ENCODE measurements around the gene CWC22. TPM values are rescaled to one million over a fixed set of nuclear protein-coding genes. Genes with fewer than 3 reads are reported as not detected.
"Not testable (repeated sequence)": the region's sequence is repeated elsewhere in the genome, so short reads cannot be mapped to it uniquely, and the experiment has no call there.

Gene CWC22
- polyA plus RNA-seq, 4 donors, result 34.1 to 42.4 (median 40.7) TPM

GRCh38 chr2:180004731-180005130 lies 2.4 kb downstream of the CWC22 start:
- DNase-seq (ENCODE audit: low read depth in 4 of 4, low spot score in 3 of 4), result no peak

- no peak for DNase-seq (ENCODE audit: low read depth in 4 of 4, low spot score in 3 of 4)
Observed at GRCh38 chr2:180003559-180003958, 3.5 kb downstream of the CWC22 start.

GRCh38 chr2:180003073-180003472 lies 4.0 kb downstream of the CWC22 start:
- DNase-seq (ENCODE audit: low read depth in 4 of 4, low spot score in 3 of 4), result no peak

- DNase-seq (ENCODE audit: low read depth in 4 of 4, low spot score in 3 of 4), result no peak
Observed at GRCh38 chr2:180002198-180002770, 4.8 kb downstream of the CWC22 start.

DNA sequence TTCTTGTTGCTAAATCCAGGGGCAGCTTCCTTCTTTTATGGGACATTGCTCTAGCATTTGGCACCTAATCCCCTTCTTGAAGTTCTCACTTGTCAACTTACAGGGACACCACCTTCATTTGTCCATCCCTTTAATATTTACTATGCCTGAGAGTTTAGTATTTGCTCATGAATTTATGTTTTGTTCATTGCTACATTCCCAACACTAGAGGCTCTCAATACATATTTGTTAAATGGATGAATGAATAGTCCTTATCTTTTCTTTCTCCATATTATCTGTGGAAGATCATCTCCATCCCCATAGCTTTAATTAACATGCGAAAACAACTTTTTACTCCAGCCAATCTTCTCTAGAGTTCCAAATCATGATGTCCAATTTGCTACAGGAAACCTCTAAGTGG lies 5.4 kb downstream of the CWC22 start:
- no peak for DNase-seq (ENCODE audit: low read depth in 4 of 4, low spot score in 3 of 4)

DNA sequence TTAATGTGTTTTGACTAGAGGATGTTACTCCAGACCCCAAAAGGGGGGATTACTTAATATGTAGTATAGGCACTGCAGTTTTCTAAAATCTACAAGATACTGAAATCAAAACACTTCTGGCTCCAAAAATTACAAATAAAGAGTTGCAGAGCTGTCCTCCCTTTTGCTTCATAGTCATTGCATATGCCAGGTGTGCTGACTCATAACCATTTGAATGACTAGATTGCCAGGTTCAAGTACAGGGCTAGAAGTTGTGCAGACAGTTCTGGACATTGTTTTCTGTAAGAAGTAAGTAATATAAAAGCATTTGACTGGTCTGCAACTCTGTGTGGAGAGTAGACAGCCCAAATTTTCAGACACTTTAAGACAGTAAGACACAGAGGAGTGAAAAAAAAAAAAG lies 6.7 kb downstream of the CWC22 start:
- no peak for DNase-seq (ENCODE audit: low read depth in 4 of 4, low spot score in 3 of 4)

- DNase-seq (ENCODE audit: low read depth in 4 of 4, low spot score in 3 of 4), result no peak
Observed at GRCh38 chr2:179999000-179999399, 8.1 kb downstream of the CWC22 start.

DNA sequence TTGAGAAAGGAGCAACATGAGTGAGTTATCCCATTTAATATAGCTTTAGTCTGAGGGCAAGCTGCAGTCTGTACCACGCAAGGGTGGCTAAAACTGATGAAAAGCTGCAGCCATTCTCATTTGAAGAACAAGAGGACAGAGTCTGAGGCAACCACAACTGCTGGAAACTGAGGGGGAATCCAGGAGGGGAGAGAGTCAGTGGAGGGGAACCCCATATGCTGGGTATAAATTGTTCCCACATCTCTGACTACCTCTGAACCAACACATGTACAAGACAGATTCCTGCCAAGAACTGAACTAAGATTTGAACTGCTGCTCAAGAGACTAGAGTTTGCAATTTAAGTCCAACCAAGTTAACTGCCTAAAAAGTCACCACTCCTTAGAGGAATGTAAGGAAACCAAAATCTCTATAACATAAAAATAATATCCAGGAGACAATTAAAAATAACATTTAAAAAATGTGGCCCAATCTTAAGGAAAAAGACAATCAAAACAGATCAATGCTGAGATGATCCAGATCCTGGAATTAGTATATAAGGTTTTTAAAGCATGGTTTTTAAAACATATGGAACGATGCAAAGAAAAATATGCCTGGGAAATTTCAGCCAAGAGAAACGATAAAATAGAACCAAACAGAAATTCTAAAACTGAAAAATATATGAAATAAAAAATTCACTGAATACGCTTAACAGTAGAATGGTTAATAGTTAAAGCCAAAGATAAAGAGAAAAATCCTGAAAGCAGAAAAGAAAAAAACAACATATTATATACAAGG lies 11.2 kb downstream of the CWC22 start:
- no peak for DNase-seq (ENCODE audit: low read depth in 4 of 4, low spot score in 3 of 4)

DNA sequence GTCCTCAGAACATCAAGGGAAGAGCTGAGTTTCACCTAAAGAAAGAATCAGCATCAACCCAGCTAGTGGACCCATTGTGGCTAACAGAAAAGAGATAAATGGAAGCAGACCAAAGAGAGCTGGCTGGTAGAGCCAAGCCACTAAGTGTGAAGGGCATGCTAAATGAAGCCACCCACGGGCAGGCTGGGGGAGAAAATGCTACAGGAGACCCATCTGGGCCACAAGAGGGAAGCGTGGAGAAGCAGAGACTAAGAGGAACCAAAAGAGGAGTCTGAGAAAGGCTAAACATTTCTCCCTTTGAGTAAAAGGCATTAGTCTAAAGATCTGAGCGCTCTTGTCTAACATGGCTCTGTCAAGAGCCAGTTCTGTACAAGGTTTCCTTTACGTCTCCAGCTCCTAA lies 15.8 kb downstream of the CWC22 start:
- no peak for DNase-seq (ENCODE audit: low read depth in 4 of 4, low spot score in 3 of 4)

- DNase-seq (ENCODE audit: low read depth in 4 of 4, low spot score in 3 of 4), result no peak
Observed at GRCh38 chr2:179990676-179991317, 16.3 kb downstream of the CWC22 start.

GRCh38 chr2:179987916-179988315 lies 19.2 kb downstream of the CWC22 start:
- no peak for DNase-seq (ENCODE audit: low read depth in 4 of 4, low spot score in 3 of 4)

GRCh38 chr2:179985163-179985820 lies 21.8 kb downstream of the CWC22 start:
- DNase-seq (ENCODE audit: low read depth in 4 of 4, low spot score in 3 of 4), result no peak

DNA sequence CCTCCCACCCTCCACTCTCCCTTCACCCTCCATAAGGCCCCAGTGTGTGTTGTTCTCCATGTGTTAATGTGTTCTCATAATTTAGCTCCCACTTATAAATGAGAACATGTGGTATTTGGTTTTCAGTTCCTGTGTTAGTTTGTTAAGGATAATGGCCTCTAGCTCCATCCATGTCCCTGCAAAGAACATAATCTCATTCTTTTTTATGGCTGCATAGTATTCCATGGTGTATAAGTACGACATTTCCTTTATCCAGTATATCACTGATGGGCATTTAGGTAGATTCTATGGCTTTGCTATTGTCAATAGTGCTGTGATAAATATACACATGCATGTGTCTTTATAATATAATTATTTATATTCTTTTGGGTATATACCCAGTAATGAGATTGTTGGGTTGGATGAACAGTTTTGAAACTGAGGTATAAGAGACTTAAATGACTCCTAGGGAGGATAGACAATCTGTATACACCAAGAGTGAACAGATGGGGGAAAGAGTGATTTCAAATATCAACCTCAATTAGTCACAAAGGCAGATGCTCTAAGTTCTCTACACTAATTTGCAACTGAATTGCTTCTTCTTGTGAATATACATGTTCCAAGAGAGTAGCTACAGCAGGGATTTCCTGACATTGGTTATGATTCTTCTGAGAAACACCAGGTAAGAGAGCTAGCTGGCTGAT lies 23.7 kb downstream of the CWC22 start:
- DNase-seq (ENCODE audit: low read depth in 4 of 4, low spot score in 3 of 4), result no peak

DNA sequence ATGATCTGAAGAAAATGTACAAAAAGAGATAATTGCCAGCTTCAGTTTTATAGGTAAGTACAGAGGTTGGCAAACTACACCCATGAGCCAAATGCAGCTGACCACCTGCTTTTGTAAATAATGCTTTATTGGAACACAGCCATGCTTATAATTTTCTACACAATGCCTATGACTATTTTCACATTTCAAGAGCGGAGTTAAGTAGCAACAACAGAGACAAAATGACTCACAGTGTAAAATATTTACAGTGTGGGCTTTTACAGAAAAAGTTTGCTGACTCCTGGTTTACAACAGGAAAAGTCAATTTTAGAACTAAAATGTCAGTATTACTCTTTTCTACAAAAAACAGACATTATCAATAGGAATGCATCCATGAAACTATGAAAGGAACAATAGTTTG lies 26.0 kb downstream of the CWC22 start:
- no peak for DNase-seq (ENCODE audit: low read depth in 4 of 4, low spot score in 3 of 4)

GRCh38 chr2:179974761-179975160 lies 32.3 kb downstream of the CWC22 start:
- DNase-seq (ENCODE audit: low read depth in 4 of 4, low spot score in 3 of 4), result no peak

GRCh38 chr2:179966778-179967394 lies 40.2 kb downstream of the CWC22 start:
- DNase-seq (ENCODE audit: low read depth in 4 of 4, low spot score in 3 of 4), result no peak

GRCh38 chr2:179965291-179966258 lies 41.5 kb downstream of the CWC22 start:
- DNase-seq (ENCODE audit: low read depth in 4 of 4, low spot score in 3 of 4), result no peak

- no peak for DNase-seq (ENCODE audit: low read depth in 4 of 4, low spot score in 3 of 4)
Observed at GRCh38 chr2:179963626-179964025, 43.5 kb downstream of the CWC22 start.

GRCh38 chr2:179958251-179958650 lies 48.8 kb downstream of the CWC22 start:
- DNase-seq (ENCODE audit: low read depth in 4 of 4, low spot score in 3 of 4), result not testable (repeated sequence)
